K562 (cell line): ENCODE data around the gene GOLGA6B. TPM values are rescaled to one million over a fixed set of nuclear protein-coding genes. Genes with fewer than 3 reads are reported as not detected.

ENCODE experiments used
- ARID3A ChIP-seq: IDR thresholded peaks from 2 replicates; pipeline ENCODE4 v1.6.1; 2012; ENCODE audit warnings: low read depth, low read length, improper control_type of control experiment, borderline replicate concordance
- BRD9 ChIP-seq: fragments of 450-650 bp; IDR thresholded peaks from 2 replicates; pipeline ENCODE4 v1.6.1; 2018; ENCODE audit warnings: low read depth; ENCODE audit not compliant: partially characterized antibody
- CBX1 ChIP-seq: sonication (generic); IDR thresholded peaks from 2 replicates; pipeline ENCODE4 v1.6.1; 2016; ENCODE audit warnings: antibody characterized with exemption, low read depth, mild to moderate bottlenecking
- CHAMP1 ChIP-seq: fragments of 450-650 bp; IDR thresholded peaks from 2 replicates; pipeline ENCODE4 v1.6.1; 2016; ENCODE audit warnings: mild to moderate bottlenecking
- CREBBP ChIP-seq: IDR thresholded peaks from one replicate; pipeline ENCODE4 v1.6.1; 2012; ENCODE audit warnings: low read depth, mild to moderate bottlenecking, control low read depth, inconsistent platforms, low read length
- HOMEZ ChIP-seq: fragments of 250-450 bp; sonication (Bioruptor Pico); IDR thresholded peaks from 2 replicates; pipeline ENCODE4 v1.4.0; 2020; ENCODE audit warnings: mild to moderate bottlenecking, moderate library complexity
- OTX1 ChIP-seq: fragments of 450-650 bp; formaldehyde crosslinking; IDR thresholded peaks from 2 replicates; pipeline ENCODE4 v1.4.0; 2022; ENCODE audit warnings: mild to moderate bottlenecking
- SAFB2 ChIP-seq: fragments of 200-400 bp; formaldehyde crosslinking; IDR thresholded peaks from 2 replicates; pipeline ENCODE4 v1.6.1; 2018; ENCODE audit warnings: borderline replicate concordance, low read length, low read depth, moderate library complexity; ENCODE audit not compliant: severe bottlenecking
- VEZF1 ChIP-seq: fragments of 200-800 bp; sonication (Bioruptor generic); IDR thresholded peaks from 2 replicates; pipeline ENCODE4 v1.6.1; 2017; ENCODE audit warnings: missing genetic modification characterization, missing compliant biosample characterization
- ZNF512 ChIP-seq: IDR thresholded peaks from 2 replicates; pipeline ENCODE4 v1.6.1; 2016; ENCODE audit warnings: missing genetic modification characterization, missing compliant biosample characterization
- polyA plus RNA-seq, 8 experiments: library from polyadenylated mRNA; depleted of rRNA in 4 of 8; stranded (reverse) in 5 of 8; unstranded in 3 of 8; fragments of >200 nt; fragmentation: Nextera tagmentation in 2 of 8; fragmentation: Illumina TruSeq in 1 of 8; extraction: Ambion mirVana in 2 of 8; extraction: Trizol in 1 of 8; gene quantifications; 2 replicates each; pipeline versions ENCODE4 v1.2.1 to v1.2.3, GENCODE V29; 2011 to 2014; ENCODE audit warnings: inconsistent platforms in 1 of 8, missing spikeins in 1 of 8
- total RNA-seq, 7 experiments: library from RNA; depleted of rRNA in 6 of 7; stranded (reverse); fragments of >200 nt in 6 of 7; fragmentation: Illumina TruSeq in 2 of 7; extraction: Trizol in 2 of 7; gene quantifications; 2 replicates each; pipeline versions ENCODE4 v1.2.1 to v1.2.3, GENCODE V29; 2011 to 2021; ENCODE audit warnings: low replicate concordance in 1 of 7
- TF ChIP-seq, protein P1 (sequence below): fragments of 250-450 bp; sonication (Bioruptor Pico); IDR thresholded peaks from 2 replicates; pipeline ENCODE4 v1.5.0; 2022; ENCODE audit warnings: mild to moderate bottlenecking
- TF ChIP-seq, protein P2 (sequence below), 2 experiments: fragments of 150-350 bp in 1 of 2; IDR thresholded peaks; 2 replicates each; pipeline ENCODE4 v1.6.1; 2012 to 2016; ENCODE audit warnings: low read depth in 2 of 2, low read length in 2 of 2, mild to moderate bottlenecking in 1 of 2, moderate library complexity in 1 of 2

GOLGA6B gene
- total and polyA plus RNA-seq, 9 of the 15 experiments (the other 6 are each of a cell fraction or from before 2014, with no cell fraction given), result not detected

DNA sequence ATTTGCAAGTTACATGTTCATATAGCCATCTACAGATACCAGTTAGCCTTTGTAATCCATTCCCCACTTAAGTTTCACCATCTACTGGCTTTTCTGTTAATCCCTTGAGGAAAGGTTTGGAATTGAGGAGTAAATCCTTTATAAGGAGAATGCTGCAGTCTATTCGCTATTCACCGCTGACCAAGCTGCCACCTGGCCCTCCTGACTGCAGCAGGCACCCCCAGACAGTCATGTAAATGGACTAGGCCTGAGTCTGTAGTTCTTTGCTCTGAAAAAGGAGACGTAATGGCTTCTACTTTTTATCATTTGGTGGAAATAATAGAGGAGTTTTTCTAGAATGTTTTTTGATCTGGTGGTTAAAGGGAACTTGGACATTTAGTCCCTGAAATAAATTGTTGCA lies 28.3 kb downstream of the GOLGA6B start (continued):
- no peak for TF ChIP-seq CHAMP1
- TF ChIP-seq, protein P1, sequence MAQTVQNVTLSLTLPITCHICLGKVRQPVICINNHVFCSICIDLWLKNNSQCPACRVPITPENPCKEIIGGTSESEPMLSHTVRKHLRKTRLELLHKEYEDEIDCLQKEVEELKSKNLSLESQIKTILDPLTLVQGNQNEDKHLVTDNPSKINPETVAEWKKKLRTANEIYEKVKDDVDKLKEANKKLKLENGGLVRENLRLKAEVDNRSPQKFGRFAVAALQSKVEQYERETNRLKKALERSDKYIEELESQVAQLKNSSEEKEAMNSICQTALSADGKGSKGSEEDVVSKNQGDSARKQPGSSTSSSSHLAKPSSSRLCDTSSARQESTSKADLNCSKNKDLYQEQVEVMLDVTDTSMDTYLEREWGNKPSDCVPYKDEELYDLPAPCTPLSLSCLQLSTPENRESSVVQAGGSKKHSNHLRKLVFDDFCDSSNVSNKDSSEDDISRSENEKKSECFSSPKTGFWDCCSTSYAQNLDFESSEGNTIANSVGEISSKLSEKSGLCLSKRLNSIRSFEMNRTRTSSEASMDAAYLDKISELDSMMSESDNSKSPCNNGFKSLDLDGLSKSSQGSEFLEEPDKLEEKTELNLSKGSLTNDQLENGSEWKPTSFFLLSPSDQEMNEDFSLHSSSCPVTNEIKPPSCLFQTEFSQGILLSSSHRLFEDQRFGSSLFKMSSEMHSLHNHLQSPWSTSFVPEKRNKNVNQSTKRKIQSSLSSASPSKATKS (CRISPR knock-in tag), result no peak
- no peak for TF ChIP-seq BRD9
- no peak for TF ChIP-seq VEZF1 (CRISPR knock-in tag)
- TF ChIP-seq HOMEZ (CRISPR knock-in tag), result no peak
- no peak for TF ChIP-seq ZNF512 (tag)
- TF ChIP-seq OTX1 (CRISPR knock-in tag), result no peak
- TF ChIP-seq SAFB2, result no peak
- TF ChIP-seq CBX1, result no peak
- no peak for TF ChIP-seq CREBBP
- TF ChIP-seq, protein P2, sequence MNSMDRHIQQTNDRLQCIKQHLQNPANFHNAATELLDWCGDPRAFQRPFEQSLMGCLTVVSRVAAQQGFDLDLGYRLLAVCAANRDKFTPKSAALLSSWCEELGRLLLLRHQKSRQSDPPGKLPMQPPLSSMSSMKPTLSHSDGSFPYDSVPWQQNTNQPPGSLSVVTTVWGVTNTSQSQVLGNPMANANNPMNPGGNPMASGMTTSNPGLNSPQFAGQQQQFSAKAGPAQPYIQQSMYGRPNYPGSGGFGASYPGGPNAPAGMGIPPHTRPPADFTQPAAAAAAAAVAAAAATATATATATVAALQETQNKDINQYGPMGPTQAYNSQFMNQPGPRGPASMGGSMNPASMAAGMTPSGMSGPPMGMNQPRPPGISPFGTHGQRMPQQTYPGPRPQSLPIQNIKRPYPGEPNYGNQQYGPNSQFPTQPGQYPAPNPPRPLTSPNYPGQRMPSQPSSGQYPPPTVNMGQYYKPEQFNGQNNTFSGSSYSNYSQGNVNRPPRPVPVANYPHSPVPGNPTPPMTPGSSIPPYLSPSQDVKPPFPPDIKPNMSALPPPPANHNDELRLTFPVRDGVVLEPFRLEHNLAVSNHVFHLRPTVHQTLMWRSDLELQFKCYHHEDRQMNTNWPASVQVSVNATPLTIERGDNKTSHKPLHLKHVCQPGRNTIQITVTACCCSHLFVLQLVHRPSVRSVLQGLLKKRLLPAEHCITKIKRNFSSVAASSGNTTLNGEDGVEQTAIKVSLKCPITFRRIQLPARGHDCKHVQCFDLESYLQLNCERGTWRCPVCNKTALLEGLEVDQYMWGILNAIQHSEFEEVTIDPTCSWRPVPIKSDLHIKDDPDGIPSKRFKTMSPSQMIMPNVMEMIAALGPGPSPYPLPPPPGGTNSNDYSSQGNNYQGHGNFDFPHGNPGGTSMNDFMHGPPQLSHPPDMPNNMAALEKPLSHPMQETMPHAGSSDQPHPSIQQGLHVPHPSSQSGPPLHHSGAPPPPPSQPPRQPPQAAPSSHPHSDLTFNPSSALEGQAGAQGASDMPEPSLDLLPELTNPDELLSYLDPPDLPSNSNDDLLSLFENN (IDR thresholded peaks at IDR 0.05; ENCODE audit: low read depth in 2 of 2, low read length in 2 of 2), result no peak
- TF ChIP-seq ARID3A, result no peak
